NCI-H2107 (cell line): Measurements from ENCODE around the gene P2RX3.
A peak's percentile ranks its signal among the peaks of the same experiment; 100 is the strongest.
"Not testable (repeated sequence)": the region's sequence is repeated elsewhere in the genome, so short reads cannot be mapped to it uniquely, and the experiment has no call there.

ENCODE experiments used
- DNase-seq: peaks from one replicate; lab custom pipeline; 2025; lab: John Stamatoyannopoulos, UW

The P2RX3 gene

DNA sequence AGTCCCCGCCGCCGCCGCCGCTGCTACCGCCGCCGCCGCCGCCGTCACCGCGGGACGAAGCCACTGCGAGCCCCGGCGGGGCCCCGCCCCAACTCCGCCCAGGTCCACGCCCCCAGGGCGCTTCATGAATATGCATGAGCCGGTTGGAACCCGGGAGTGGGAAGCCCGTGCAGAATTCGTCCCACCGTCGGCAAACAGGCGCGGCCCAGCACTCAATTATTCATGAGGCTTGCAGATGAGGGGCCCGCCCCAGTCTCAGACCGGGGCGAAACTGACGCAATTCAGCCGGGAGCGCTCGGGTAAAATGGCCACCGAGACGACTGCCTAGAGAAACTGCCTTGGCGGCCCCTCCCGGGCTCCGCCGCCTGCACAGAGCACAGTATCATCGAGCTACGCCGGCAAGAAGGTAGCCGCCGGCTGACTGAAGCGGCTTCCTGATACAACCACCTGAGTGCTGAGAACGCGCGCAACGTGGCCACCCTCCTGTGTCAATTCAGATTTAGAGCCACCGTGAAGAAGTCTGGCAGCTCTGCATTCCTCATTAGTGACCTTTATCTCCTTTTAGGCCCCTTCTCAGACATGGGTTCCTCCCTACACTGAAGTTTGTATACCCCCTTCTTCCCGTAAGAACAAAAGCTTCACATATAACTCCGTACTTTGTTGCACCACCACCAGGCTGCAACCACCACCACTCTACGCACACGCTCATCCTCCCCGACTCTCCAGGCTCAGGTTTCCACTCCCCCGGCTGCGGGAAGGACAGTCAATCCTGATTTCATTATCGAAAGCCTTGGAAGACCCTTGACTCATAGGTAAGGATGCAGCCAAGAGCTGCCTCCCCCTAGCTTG lies 13.0 kb upstream of the P2RX3 start, which contains the start of gene TNKS1BP1:
Gene TNKS1BP1, minus strand, starts transcription at position 67 of the 849 bp plus-strand sequence. CDS start 3,067 bp downstream, outside the sequence.
- DNase-seq = peak; percentile 90

DNA sequence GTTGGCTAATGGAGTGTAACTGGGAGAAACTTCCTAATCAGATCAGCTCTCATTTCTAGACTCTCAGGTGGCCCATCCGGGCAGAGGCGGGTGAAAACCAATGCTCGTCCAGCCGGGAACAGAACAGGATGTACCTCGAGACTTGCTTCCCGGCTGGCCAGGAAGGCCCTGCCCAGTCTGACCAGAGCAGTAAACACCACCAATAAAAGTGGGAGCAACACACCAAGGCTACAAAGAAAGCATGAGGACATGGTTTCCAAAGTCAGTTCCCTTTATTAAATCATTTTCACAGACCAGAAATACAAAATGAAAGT lies 12.5 kb upstream of the P2RX3 start:
- DNase-seq = no peak

DNA sequence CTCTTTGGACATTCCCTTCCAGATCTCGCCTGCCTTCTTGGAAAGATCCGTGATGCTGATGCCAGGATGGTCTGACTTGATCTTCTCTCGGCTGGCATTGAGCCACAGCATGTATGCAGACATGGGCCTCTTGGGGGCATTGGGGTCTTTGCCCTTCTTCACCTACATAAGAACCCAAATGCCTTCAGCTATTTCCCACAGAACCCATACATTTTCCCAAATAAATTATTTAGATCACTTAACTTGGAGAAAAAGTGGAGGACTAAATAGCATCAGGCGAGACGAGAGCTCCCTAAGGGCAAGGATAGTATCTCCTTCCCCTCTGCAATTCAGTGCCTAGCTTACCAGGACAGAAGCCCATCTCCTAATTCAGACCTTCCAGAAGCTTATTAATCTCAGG lies 10.4 kb upstream of the P2RX3 start:
- no peak for DNase-seq

DNA sequence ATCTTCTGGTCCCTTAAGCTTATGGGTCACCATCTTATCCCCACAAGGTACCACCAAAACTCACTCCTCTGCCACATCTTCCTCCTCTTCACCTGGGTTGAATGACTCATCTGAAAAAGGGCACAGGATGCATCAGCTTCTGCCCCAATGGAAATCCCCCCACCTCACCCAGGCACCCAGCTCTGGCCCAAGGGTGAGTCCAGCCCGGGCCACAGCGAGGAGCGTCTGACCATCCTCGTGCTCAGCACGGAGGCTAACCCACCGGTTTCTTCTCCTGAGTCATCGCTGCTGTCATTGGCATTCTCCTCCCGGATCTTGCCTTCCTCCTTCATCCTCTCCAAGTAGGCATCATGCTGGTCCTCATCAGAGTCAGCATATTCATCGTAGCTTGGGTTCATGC lies 8.1 kb upstream of the P2RX3 start:
- DNase-seq = no peak

DNA sequence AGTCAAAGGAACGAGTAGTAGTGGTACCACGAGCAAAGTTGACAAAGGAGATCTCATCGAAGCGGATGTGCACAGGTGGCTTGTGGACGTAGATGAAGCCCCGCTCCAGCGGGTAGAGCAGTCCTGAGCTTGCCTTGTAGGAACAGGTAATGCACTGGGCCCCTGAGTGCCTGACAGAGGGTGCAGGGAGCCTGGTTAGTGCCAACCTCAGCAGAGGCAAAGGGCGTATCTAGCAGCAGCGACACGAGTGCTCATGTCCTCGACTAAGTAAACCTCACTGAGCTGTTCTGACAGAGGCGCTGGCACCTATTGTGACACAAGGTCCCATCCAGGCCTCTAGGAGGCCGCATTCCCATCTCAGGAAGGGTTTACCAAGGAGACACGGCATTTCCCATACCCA lies 6.4 kb upstream of the P2RX3 start:
- no peak for DNase-seq

DNA sequence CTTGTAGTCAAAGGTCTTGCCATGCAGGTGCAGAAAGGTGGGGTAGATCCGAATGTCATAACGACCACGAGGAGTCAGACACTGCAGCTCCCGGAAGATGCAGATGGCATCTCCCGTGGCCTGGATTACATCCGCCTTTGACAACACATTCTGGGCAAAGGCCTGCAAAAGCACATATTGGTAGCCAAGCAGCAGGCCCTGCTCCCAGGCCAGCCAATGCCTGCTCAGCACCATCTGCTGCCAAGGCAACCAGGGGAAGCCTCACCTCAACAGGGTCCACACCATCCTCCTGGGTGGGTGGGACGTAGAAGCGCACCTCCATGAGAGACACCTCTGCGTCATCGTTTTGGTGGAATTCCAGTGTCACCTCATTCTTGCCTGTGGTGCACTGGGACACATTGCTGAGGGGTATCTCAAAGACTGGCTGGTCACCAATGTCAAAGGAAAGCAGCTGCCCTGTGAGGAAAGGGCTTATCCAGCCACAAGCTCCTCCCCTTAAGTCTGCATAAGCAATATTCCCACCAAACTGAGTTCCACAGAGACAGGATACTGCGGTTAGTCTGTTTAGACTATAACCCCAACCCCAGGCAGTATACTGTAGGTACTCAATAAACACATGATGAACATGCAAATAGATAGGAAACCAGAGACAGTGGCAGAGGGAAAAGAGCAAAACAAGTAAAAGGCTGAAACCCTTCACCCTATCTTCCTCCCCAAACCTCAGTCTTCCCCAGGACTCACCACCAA lies 5.3 kb upstream of the P2RX3 start:
- DNase-seq = no peak

DNA sequence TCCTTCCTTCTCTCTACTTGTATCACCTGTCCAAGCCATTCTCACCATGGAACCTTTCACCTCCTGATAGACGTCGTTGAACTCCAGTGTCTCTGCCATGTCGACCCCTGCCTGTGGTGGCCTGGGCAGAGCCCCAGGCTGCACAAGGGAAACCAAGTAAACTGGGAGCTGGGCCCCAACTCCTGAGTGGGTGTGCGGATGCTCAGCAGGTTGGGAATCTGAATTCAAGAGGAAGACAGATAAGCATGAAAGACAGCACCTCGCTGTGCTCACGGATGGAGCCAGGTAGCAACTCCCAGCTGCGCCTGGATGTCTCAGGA lies 3.2 kb upstream of the P2RX3 start:
- no peak for DNase-seq

DNA sequence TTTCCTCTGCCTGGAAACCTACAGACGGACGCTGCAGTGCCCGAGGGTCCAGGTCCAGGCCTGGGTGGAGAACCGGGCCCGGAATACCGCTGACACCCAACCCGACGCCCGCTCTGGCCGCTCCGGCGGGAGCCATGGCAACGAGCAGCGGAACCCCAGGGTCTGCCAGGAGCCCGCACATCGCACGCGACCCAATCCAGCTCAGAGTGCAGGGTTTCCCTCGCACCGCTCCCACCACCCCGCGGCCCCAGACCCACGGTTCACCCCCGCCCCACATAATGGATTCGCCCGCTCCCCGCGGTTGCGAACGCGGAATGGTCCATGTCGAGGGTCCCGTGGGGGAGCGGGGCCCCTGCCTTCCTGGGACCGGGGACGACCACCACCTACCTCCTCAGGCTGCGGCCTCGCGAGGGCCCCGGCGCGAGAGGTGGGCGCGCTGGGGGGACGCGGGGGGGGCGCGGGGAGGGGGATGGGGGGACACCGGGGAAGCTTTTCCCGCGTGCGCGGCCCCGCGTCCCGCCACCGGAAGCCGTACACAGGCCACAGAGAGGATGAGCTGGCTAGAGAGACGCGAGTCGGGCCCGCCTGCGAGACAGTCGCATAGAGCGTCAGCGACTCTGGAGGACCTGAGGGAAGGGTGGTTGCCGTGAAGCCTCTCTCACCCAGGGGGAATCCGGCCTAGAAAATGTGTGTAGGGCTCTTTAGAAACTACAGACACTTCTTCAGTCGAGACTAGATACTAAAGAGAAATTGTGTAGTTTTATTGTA lies 2.6 kb upstream of the P2RX3 start, which contains the start of gene SSRP1:
Gene SSRP1, minus strand, starts transcription at position 550 of the 768 bp plus-strand sequence. CDS start 771 bp downstream, outside the sequence.
- DNase-seq = peak; percentile 86

DNA sequence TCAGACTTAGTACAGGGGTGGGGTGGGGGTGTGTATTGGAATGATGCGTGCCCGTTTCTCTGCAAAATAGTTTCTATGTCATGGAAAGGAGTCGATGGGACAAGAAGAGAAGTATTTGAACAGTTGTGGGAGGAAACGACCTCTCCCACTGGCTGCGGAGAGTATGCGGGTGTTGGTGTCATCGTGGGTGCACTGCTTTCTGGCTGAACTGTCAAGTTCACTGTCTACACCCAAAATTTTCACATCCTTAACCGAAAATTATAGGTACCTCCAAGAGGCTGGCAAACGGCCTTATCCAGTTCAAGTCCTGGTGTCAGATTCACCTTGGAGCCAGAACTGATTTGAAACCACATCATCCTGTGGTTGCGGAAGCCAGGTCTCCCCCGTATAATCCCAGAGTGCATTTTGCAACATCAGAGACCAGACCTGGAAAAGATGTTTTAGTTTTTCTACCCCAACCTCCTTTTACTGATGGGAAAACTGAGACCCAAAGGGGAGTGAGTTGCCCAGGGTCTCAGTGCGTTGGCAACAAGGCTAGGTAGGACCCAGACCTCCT lies 2.0 kb upstream of the P2RX3 start:
- DNase-seq = no peak

DNA sequence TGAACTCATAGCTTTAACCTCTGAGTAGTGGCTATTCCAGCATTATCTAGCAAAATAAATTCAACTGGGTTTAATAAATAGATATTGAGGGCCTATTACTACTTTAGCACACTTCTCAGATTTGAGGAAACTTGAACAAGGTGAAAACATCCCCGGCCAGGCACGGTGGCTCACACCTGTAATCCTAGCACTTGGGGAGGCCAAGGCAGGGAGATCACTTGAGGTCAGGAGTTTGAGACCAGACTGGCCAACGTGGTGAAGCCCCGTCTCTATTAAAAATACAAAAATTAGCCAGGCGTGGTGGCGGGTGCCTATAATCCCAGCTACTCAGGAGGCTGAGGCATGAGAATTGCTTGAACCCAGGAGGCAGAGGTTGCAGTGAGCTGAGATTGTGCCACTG lies 1.3 kb upstream of the P2RX3 start:
- not testable (repeated sequence) for DNase-seq

DNA sequence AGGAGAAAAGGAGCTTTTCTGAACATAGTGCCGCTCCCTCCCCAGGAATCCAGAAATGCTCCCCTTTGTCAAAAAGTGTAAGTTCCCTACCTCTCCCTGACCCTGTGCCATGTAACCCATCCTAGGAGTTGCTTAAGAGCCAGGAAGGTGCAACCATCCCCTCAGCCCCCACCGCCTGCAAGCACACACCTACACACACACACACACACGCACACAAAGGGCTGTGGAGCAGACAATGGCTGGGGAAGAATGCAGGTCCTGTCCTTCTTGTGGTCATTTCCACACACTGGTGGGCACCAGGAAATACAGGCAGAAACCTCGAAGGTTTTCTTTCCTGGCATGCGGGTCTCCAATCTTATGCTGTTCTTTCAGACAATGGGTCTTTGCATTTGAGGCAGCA lies 1.2 kb downstream of the P2RX3 start:
- DNase-seq = no peak

DNA sequence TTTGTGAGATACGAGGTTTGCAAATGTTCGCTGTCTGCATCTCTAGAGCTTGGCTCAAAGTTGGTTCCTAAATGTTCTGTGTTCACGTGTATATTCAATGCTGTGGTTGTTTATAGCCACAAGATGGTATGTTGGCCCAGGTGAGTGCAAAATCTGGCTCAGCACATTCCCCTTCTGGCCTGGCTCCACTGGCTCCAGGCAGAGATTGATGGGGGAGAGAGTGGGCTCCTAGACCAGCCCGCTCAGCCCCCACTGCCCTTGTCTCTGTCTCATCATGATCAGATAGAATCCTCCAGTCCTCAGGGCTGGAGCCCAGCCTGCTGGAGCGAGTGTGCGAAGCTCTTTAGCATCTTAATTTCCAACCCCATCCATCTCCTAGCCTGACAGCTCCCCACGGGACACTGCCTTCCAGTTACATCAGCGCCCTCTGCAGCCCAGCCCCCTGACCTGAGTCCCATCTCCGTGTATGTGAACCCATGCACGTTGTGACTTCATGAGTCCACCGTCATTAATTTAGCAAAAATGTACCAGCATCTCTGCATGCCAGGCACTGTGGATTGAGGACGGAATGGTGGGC lies 2.0 kb downstream of the P2RX3 start:
- no peak for DNase-seq

DNA sequence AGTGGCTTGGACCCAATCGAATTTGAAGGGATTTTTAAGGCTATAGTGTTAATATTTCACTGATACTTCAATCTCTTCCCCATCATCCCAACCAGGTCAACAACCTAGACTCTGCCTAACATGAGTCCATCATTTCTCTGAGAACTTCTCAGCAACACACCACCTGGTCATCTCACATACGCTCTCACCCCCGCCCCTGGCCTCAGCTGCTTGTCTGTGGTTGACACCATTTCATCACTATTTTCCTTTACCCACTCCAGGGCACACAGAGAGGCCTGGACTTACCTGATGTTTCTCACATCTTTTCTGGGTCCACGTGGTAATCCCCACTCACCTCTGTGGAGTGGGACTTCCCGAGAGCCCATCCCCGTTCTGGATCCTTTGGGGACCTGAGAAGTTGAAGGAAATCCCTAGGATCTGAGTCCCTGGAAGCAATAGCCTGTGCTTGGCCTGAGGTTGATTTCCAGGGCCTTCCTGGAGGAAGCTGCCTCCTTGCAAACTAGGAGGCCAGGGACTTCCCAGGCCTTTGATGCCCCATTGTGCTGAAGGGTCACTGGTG lies 3.2 kb downstream of the P2RX3 start:
- DNase-seq = no peak

DNA sequence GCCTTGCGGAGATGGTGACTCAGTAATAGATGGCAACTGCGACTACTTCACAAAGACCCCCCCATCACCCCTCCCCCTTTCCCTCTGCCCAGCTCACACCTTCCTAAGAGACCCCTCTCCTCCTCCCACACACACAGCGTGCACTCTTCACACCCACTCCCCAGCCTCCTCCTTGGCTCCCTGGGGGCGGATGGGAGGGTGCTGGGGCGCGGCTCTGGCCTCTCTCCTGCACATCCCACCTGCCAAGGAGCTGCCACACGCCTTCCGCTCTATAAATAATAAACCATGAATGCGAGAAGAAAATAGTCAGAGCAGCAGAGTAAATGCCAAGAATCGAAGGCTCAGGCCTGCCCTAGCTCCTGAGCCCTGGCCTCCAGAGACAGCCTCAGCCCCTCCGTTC lies 4.5 kb downstream of the P2RX3 start:
- no peak for DNase-seq

DNA sequence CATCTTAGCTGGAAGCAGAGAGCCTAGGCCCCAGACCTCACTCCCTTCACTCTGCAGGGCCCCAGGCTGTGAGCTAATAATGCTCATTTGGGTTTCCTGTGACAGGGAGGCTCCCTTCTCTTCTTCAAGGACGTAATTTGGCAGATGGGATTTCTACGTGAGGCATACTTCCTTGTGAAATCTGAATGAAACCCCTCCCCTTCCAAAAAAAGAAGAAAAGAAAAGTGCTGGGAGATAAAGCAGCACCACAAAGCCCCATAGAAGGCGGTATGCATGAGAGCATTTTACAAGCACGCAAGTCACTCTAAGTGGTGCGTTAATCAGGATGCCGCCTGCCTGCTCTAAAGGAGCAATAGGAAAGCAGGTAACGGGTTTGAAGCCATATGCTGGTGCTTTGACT lies 5.7 kb downstream of the P2RX3 start:
- DNase-seq = no peak

DNA sequence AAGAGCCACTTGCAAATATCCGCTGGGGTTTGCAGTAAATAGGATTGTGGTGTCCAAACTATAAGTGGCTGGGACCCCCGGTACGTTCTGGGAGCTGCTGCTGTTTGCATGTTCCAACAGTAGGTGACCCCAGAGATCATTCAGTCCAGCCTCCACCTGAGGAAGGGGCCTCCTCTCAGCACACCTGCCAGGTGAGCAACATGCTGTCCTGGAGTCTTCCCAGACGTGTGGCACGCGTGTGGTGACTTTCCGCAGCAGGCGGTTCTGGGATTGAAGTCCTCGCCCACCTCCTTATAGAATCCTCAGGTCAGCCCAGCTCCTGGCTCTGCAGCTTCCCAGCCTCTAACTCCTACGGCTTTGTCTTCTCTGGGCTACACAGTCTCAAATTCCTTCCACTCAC lies 6.7 kb downstream of the P2RX3 start:
- DNase-seq = no peak

DNA sequence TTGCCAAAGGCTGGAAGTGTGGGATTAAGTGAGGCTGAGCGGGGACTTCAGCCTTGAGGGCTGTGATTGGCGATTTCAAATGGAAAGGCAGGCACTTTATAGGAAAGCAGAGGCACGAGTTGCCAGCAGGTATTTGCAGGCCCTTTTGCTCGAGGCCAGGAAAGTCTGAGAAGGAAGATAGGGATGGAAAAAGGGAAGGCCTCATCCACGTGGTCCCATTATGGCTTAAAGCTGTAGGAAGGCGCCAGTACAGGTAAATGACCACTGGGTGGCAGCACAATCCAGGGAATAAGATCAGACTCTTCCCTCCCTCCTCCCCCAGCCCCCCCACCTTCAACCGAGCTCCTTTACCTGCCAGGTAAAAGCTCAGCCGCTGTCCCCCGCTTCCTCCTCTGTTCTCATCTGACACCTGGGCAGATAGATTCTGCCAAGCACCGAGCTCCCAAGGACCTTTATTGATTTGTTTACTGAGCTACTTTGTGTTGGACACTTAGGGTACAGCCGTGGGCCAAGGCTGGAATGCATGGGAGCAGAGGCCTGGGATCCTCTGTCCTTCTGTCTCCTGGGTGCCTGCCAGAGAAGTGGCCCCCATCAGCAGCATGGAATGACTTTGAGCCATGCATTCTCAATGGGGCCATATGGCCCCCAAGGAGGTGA lies 7.5 kb downstream of the P2RX3 start:
- peak; percentile 64 for DNase-seq

DNA sequence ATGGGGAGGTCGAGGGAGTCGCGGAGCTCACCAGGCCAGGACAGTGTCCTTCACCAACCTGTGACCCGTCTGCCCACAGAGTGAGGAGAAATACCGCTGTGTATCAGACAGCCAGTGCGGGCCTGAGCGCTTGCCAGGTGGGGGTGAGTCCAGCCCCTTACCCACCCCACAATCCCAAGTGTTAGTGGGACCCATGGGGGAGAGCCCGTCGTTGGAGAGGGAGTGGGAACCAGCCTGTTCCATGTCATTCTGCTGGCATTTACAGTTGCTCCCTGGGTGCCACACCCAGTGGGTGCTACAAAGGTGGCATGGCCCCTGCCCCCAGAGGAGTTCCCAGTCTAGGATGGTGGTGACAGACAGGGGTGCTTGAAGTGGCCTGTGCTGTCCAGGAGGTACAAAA lies 9.2 kb downstream of the P2RX3 start:
- DNase-seq = no peak

DNA sequence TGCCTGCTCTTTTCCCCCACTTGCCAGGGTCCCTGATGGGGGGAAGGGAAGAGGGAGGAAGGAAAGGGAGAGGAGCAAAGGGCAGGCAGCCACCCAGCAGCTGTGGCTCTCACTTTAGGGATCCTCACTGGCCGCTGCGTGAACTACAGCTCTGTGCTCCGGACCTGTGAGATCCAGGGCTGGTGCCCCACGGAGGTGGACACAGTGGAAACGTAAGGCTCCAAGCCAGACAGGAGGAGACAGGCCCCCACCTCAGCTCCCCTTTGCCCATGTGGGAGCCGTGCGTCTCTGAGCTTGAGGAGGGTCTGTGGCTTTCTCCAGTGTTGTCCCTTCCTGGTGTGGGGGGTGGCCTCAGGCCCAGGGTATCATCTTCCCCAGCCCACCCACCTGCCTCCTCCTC lies 9.9 kb downstream of the P2RX3 start:
- DNase-seq = no peak

DNA sequence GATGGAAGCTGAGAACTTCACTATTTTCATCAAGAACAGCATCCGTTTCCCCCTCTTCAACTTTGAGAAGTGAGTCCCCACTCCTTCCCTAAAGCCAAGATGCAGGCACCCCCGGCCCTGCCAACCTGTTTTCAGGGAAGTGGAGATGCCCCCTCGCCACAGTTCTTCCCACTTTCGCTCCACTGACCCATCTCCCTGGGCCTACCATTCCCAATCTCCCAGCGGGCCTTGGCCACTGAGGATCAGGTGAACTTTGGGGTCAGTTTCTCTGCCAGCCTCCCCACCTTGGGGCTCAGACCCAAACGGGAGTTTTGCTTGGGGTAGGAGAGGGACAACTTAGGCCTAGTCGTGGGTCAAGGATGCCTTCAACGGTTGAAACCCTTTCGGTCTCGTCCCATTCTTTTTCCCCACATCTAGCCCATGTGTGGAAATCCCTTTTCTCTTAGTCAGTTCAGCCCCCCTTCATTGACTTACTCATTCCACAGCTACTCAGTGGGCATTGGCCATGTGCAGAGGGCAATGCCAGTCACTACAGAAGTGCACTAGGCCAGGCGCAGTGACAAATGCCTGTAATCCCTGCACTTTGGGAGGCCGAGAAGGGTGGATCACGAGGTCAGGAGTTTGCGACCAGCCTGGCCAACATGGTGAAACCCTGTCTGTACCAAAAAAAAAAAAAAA lies 10.6 kb downstream of the P2RX3 start:
- DNase-seq = no peak
